Stomach (tissue), 4 donors: ENCODE results near the gene FRMPD4.

Experiments
- EP300 ChIP-seq: sonication (generic); formaldehyde crosslinking; IDR thresholded peaks from one replicate; pipeline ENCODE4 v1.6.1; 2017; ENCODE audit warnings: antibody characterized with exemption
- POLR2A ChIP-seq, 4 donors: fragments of 450-650 bp; IDR thresholded peaks; one replicate each; pipeline ENCODE4 v1.6.1; 2016; ENCODE audit warnings: antibody characterized with exemption in 4 of 4, control low read depth in 2 of 4, mild to moderate bottlenecking in 1 of 4, moderate library complexity in 1 of 4
- POLR2AphosphoS5 ChIP-seq, 3 donors: sonication (generic); formaldehyde crosslinking; IDR thresholded peaks; one replicate each; pipeline ENCODE4 v1.6.1; 2016; ENCODE audit warnings: antibody characterized with exemption in 3 of 3
- TF ChIP-seq, protein P1 (sequence below), 7 experiments: fragments of 450-650 bp in 4 of 7; fragments of 200-600 bp in 3 of 7; sonication (generic) in 3 of 7; IDR thresholded peaks; one replicate each; pipeline ENCODE4 v1.5.1; 2016 to 2019; ENCODE audit warnings: antibody characterized with exemption in 7 of 7, control low read depth in 2 of 7, mild to moderate bottlenecking in 1 of 7

DNA sequence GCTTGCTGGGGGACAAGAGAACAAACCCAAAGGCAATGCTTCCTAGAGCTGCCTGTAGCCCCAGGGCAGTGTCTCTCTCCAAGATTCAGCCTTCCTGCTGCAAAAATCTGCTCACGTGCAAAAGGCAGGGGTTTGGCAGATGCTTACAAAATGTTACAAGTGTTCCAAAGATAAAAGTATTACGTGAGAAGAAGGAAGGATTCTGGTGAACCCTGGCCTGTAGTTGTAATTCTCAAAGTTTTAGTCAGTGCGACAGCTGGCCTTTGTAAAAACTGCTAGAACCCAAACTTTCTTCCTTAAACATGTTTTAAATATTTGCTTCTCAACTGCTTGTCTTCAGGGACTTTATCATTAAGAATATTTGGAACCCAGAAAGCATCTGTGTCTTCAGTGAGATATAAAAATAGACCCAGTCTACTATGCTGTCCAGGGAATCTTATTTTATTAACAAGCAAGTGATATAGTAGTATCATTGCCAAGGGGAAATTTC lies 232.3 kb downstream of the FRMPD4 start:
- TF ChIP-seq POLR2AphosphoS5 (IDR thresholded peaks at IDR 0.05): no peak
- TF ChIP-seq, protein P1, sequence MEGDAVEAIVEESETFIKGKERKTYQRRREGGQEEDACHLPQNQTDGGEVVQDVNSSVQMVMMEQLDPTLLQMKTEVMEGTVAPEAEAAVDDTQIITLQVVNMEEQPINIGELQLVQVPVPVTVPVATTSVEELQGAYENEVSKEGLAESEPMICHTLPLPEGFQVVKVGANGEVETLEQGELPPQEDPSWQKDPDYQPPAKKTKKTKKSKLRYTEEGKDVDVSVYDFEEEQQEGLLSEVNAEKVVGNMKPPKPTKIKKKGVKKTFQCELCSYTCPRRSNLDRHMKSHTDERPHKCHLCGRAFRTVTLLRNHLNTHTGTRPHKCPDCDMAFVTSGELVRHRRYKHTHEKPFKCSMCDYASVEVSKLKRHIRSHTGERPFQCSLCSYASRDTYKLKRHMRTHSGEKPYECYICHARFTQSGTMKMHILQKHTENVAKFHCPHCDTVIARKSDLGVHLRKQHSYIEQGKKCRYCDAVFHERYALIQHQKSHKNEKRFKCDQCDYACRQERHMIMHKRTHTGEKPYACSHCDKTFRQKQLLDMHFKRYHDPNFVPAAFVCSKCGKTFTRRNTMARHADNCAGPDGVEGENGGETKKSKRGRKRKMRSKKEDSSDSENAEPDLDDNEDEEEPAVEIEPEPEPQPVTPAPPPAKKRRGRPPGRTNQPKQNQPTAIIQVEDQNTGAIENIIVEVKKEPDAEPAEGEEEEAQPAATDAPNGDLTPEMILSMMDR (IDR thresholded peaks at IDR 0.05): no peak
- no peak for TF ChIP-seq POLR2A (IDR thresholded peaks at IDR 0.05)
- TF ChIP-seq EP300: no peak
